Liver (tissue), 3 donors: ENCODE measurements around the gene ZNF334.

Experiments
- ATF3 ChIP-seq: IDR thresholded peaks from 2 replicates; pipeline ENCODE4 v1.6.1; 2016; ENCODE audit warnings: antibody characterized with exemption
- EGR1 ChIP-seq, 2 donors: IDR thresholded peaks; 2 replicates each; pipeline ENCODE4 v1.6.1; 2016 to 2018; ENCODE audit warnings: antibody characterized with exemption in 2 of 2, low read depth in 2 of 2
- FOXA1 ChIP-seq: IDR thresholded peaks from 2 replicates; pipeline ENCODE4 v1.6.1; 2016; ENCODE audit warnings: antibody characterized with exemption
- GABPA ChIP-seq, 2 donors: IDR thresholded peaks in 1 of 2; conservative IDR thresholded peaks in 1 of 2; 2 replicates each; pipeline ENCODE4 v1.6.1; 2016; ENCODE audit warnings: antibody characterized with exemption in 2 of 2, mild to moderate bottlenecking in 1 of 2, moderate library complexity in 1 of 2
- HNF4G ChIP-seq: IDR thresholded peaks from 2 replicates; pipeline ENCODE4 v1.6.1; 2016; ENCODE audit warnings: antibody characterized with exemption
- MAX ChIP-seq: IDR thresholded peaks from 2 replicates; pipeline ENCODE4 v1.6.1; 2016; ENCODE audit warnings: antibody characterized with exemption
- NR2F2 ChIP-seq: IDR thresholded peaks from 2 replicates; pipeline ENCODE4 v1.6.1; 2016; ENCODE audit warnings: antibody characterized with exemption
- RAD21 ChIP-seq, 2 donors: IDR thresholded peaks; 2 replicates each; pipeline ENCODE4 v1.6.1; 2016; ENCODE audit warnings: antibody characterized with exemption in 2 of 2, mild to moderate bottlenecking in 2 of 2
- RXRA ChIP-seq, 2 donors: IDR thresholded peaks; 2 replicates each; pipeline ENCODE4 v1.6.1; 2017 to 2018; ENCODE audit warnings: antibody characterized with exemption in 2 of 2, mild to moderate bottlenecking in 1 of 2
- SP1 ChIP-seq: IDR thresholded peaks from 2 replicates; pipeline ENCODE4 v1.6.1; 2018; ENCODE audit warnings: antibody characterized with exemption, mild to moderate bottlenecking
- TAF1 ChIP-seq: conservative IDR thresholded peaks from 2 replicates; pipeline ENCODE4 v1.6.1; 2016; ENCODE audit warnings: antibody characterized with exemption, mild to moderate bottlenecking
- YY1 ChIP-seq: IDR thresholded peaks from 2 replicates; pipeline ENCODE4 v1.6.1; 2016; ENCODE audit warnings: antibody characterized with exemption, mild to moderate bottlenecking
- TF ChIP-seq, protein P1 (sequence below): IDR thresholded peaks from 2 replicates; pipeline ENCODE4 v1.6.1; 2016; ENCODE audit warnings: antibody characterized with exemption, mild to moderate bottlenecking
- TF ChIP-seq, protein P2 (sequence below): fragments of 150-350 bp; IDR thresholded peaks from 2 replicates; pipeline ENCODE4 v1.5.1; 2017; ENCODE audit warnings: improper control_type of control experiment, low read depth, low read length; ENCODE audit not compliant: missing input control
- donor health status: healthy.
- donor health status: healthy.

GRCh38 chr20:46559685-46560440 lies 46.5 kb upstream of the ZNF334 start:
- TF ChIP-seq, protein P1, sequence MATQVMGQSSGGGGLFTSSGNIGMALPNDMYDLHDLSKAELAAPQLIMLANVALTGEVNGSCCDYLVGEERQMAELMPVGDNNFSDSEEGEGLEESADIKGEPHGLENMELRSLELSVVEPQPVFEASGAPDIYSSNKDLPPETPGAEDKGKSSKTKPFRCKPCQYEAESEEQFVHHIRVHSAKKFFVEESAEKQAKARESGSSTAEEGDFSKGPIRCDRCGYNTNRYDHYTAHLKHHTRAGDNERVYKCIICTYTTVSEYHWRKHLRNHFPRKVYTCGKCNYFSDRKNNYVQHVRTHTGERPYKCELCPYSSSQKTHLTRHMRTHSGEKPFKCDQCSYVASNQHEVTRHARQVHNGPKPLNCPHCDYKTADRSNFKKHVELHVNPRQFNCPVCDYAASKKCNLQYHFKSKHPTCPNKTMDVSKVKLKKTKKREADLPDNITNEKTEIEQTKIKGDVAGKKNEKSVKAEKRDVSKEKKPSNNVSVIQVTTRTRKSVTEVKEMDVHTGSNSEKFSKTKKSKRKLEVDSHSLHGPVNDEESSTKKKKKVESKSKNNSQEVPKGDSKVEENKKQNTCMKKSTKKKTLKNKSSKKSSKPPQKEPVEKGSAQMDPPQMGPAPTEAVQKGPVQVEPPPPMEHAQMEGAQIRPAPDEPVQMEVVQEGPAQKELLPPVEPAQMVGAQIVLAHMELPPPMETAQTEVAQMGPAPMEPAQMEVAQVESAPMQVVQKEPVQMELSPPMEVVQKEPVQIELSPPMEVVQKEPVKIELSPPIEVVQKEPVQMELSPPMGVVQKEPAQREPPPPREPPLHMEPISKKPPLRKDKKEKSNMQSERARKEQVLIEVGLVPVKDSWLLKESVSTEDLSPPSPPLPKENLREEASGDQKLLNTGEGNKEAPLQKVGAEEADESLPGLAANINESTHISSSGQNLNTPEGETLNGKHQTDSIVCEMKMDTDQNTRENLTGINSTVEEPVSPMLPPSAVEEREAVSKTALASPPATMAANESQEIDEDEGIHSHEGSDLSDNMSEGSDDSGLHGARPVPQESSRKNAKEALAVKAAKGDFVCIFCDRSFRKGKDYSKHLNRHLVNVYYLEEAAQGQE = no peak
- TF ChIP-seq RXRA (IDR thresholded peaks at IDR 0.05) (no peak), TAF1 (no peak), ATF3 (no peak), EGR1 (IDR thresholded peaks at IDR 0.05; ENCODE audit: low read depth in 2 of 2) (no peak), FOXA1 (no peak), RAD21 (IDR thresholded peaks at IDR 0.05) (peak; percentile 73 to 74), SP1 (no peak), NR2F2 (no peak), MAX (no peak), YY1 (no peak), GABPA (IDR thresholded peaks at IDR 0.05 in 1 of 2, conservative IDR thresholded peaks at IDR 0.05 in 1 of 2) (no peak), HNF4G (no peak)
- TF ChIP-seq, protein P2, sequence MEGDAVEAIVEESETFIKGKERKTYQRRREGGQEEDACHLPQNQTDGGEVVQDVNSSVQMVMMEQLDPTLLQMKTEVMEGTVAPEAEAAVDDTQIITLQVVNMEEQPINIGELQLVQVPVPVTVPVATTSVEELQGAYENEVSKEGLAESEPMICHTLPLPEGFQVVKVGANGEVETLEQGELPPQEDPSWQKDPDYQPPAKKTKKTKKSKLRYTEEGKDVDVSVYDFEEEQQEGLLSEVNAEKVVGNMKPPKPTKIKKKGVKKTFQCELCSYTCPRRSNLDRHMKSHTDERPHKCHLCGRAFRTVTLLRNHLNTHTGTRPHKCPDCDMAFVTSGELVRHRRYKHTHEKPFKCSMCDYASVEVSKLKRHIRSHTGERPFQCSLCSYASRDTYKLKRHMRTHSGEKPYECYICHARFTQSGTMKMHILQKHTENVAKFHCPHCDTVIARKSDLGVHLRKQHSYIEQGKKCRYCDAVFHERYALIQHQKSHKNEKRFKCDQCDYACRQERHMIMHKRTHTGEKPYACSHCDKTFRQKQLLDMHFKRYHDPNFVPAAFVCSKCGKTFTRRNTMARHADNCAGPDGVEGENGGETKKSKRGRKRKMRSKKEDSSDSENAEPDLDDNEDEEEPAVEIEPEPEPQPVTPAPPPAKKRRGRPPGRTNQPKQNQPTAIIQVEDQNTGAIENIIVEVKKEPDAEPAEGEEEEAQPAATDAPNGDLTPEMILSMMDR = peak; percentile 27
